Immature natural killer cell (primary cell): ENCODE results near the gene MSH4. TPM values are rescaled to one million over a fixed set of nuclear protein-coding genes. Genes with fewer than 3 reads are reported as not detected.
"Not testable (repeated sequence)": the region's sequence is repeated elsewhere in the genome, so short reads cannot be mapped to it uniquely, and the experiment has no call there.

ENCODE experiments used
- DNase-seq, 3 donors: peaks; one replicate each; pipeline ENCODE4 v3.0.0; 2022; ENCODE audit warnings: mixed read lengths in 1 of 3
- H3K27ac Mint-ChIP-seq, 6 donors: one replicate each; pipeline ENCODE4 v1.8.0; 2020; ENCODE audit warnings: mixed read lengths in 6 of 6, mild to moderate bottlenecking in 5 of 6, inconsistent platforms in 4 of 6, moderate library complexity in 3 of 6
- H3K27me3 Mint-ChIP-seq, 3 donors: one replicate each; pipeline ENCODE4 v1.8.0; 2020 to 2021; ENCODE audit warnings: low read depth in 3 of 3, mild to moderate bottlenecking in 3 of 3, mixed read lengths in 3 of 3, moderate library complexity in 3 of 3, inconsistent platforms in 1 of 3
- H3K36me3 Mint-ChIP-seq, 3 donors: one replicate each; pipeline ENCODE4 v1.8.0; 2020; ENCODE audit warnings: mixed read lengths in 3 of 3, inconsistent platforms in 2 of 3, mild to moderate bottlenecking in 2 of 3
- H3K4me1 Mint-ChIP-seq, 2 donors: one replicate each; pipeline ENCODE4 v1.8.0; 2020; ENCODE audit warnings: inconsistent platforms in 2 of 2, mild to moderate bottlenecking in 2 of 2, mixed read lengths in 2 of 2, moderate library complexity in 1 of 2
- H3K4me3 Mint-ChIP-seq, 5 donors: one replicate each; pipeline ENCODE4 v1.8.0; 2020; ENCODE audit warnings: mild to moderate bottlenecking in 5 of 5, mixed read lengths in 5 of 5, inconsistent platforms in 3 of 5, moderate library complexity in 3 of 5
- H3K9me3 Mint-ChIP-seq, 6 donors: one replicate each; pipeline ENCODE4 v1.8.0; 2020; ENCODE audit warnings: mild to moderate bottlenecking in 6 of 6, mixed read lengths in 6 of 6, inconsistent platforms in 4 of 6, moderate library complexity in 3 of 6
- polyA plus RNA-seq, 3 donors: library from polyadenylated mRNA; unstranded; fragments of 300-500 nt; fragmentation: Illumina TruSeq; gene quantifications; one replicate each; pipeline ENCODE4 v1.2.3, GENCODE V29; 2021

The MSH4 gene
- polyA plus RNA-seq, 3 donors from 2014 or later, result not detected

- H3K4me1 Mint-ChIP-seq, result no peaks in the 10 kb centered on the region
- no peak overlapping the region for H3K4me3 Mint-ChIP-seq
- no peaks in the 10 kb centered on the region for H3K9me3 Mint-ChIP-seq
- peaks cover 0 to 8% (median 0%) of the 10 kb centered on the region in 3 donors for H3K36me3 Mint-ChIP-seq
- no peaks in the 10 kb centered on the region for H3K27me3 Mint-ChIP-seq
- no peak for DNase-seq
- no peak overlapping the region for H3K27ac Mint-ChIP-seq
These were observed 14.7 kb downstream of the MSH4 start for GRCh38 chr1:75811211-75811981.

- no peaks in the 10 kb centered on the region for H3K4me1 Mint-ChIP-seq
- no peaks in the 10 kb centered on the region for H3K27me3 Mint-ChIP-seq
- H3K4me3 Mint-ChIP-seq, result no peak overlapping the region
- H3K9me3 Mint-ChIP-seq, result no peaks in the 10 kb centered on the region
- peaks cover 0 to 8% (median 0%) of the 10 kb centered on the region in 3 donors for H3K36me3 Mint-ChIP-seq
- DNase-seq, result no peak
- H3K27ac Mint-ChIP-seq, result no peak overlapping the region
These were observed 15.4 kb downstream of the MSH4 start for GRCh38 chr1:75812065-75812464.

GRCh38 chr1:75823596-75823995 is 26.9 kb downstream of the MSH4 start:
- Mint-ChIP-seq H3K36me3 (peaks cover 15 to 57% (median 17%) of the 10 kb centered on the region in 3 donors), H3K9me3 (peaks cover 3 to 30% (median 22%) of the 10 kb centered on the region in 6 donors)
- not testable (repeated sequence) for H3K27me3 Mint-ChIP-seq, H3K4me3 Mint-ChIP-seq, H3K27ac Mint-ChIP-seq, DNase-seq, H3K4me1 Mint-ChIP-seq

GRCh38 chr1:75836528-75837100 is 39.9 kb downstream of the MSH4 start:
- Mint-ChIP-seq H3K4me3 (no peak overlapping the region), H3K27me3 (peaks cover 0 to 2% (median 0%) of the 10 kb centered on the region in 3 donors), H3K36me3 (peaks cover 3 to 11% (median 10%) of the 10 kb centered on the region in 3 donors), H3K27ac (no peak overlapping the region), H3K9me3 (peaks cover 14 to 36% (median 24%) of the 10 kb centered on the region in 6 donors), H3K4me1 (no peaks in the 10 kb centered on the region)
- DNase-seq, result no peak

GRCh38 chr1:75838079-75838478 is 41.4 kb downstream of the MSH4 start:
- no peak overlapping the region for H3K4me3 Mint-ChIP-seq
- H3K9me3 Mint-ChIP-seq, result peaks cover 5 to 23% (median 15%) of the 10 kb centered on the region in 6 donors
- no peaks in the 10 kb centered on the region for H3K4me1 Mint-ChIP-seq
- no peak overlapping the region for H3K27ac Mint-ChIP-seq
- no peak for DNase-seq
- H3K36me3 Mint-ChIP-seq, result peaks cover 3 to 11% (median 8%) of the 10 kb centered on the region in 3 donors
- H3K27me3 Mint-ChIP-seq, result peaks cover 0 to 2% (median 2%) of the 10 kb centered on the region in 3 donors

GRCh38 chr1:75841421-75841820 is 44.7 kb downstream of the MSH4 start:
- Mint-ChIP-seq H3K27me3 (peaks cover 0 to 2% (median 2%) of the 10 kb centered on the region in 3 donors), H3K4me3 (no peak overlapping the region), H3K9me3 (peaks cover 0 to 5% (median 4%) of the 10 kb centered on the region in 6 donors), H3K4me1 (no peaks in the 10 kb centered on the region), H3K27ac (no peak overlapping the region), H3K36me3 (peaks cover 3 to 11% (median 9%) of the 10 kb centered on the region in 3 donors)
- DNase-seq, result no peak

GRCh38 chr1:75845576-75845975 is 48.9 kb downstream of the MSH4 start:
- no peak overlapping the region for H3K4me3 Mint-ChIP-seq
- H3K4me1 Mint-ChIP-seq, result no peaks in the 10 kb centered on the region
- H3K9me3 Mint-ChIP-seq, result no peaks in the 10 kb centered on the region
- DNase-seq, result no peak
- no peak overlapping the region for H3K27ac Mint-ChIP-seq
- peaks cover 0 to 5% (median 0%) of the 10 kb centered on the region in 3 donors for H3K36me3 Mint-ChIP-seq
- H3K27me3 Mint-ChIP-seq, result peaks cover 0 to 2% (median 0%) of the 10 kb centered on the region in 3 donors

- Mint-ChIP-seq H3K36me3 (peaks cover 0 to 3% (median 0%) of the 10 kb centered on the region in 3 donors), H3K9me3 (peaks cover 0 to 6% (median 0%) of the 10 kb centered on the region in 6 donors), H3K27me3 (peaks cover 1 to 5% (median 3%) of the 10 kb centered on the region in 3 donors), H3K27ac (no peak overlapping the region), H3K4me1 (no peaks in the 10 kb centered on the region), H3K4me3 (no peak overlapping the region)
- no peak for DNase-seq
These were observed 58.3 kb downstream of the MSH4 start for GRCh38 chr1:75855010-75855409.

GRCh38 chr1:75855734-75856133 is 59.1 kb downstream of the MSH4 start:
- no peak for DNase-seq
- H3K36me3 Mint-ChIP-seq, result peaks cover 0 to 6% (median 2%) of the 10 kb centered on the region in 3 donors
- H3K27me3 Mint-ChIP-seq, result peaks cover 1 to 5% (median 4%) of the 10 kb centered on the region in 3 donors

GRCh38 chr1:75861831-75862230 is 65.1 kb downstream of the MSH4 start:
- Mint-ChIP-seq H3K9me3 (peaks cover 0 to 6% (median 0%) of the 10 kb centered on the region in 6 donors), H3K27ac (no peak overlapping the region), H3K4me1 (no peaks in the 10 kb centered on the region), H3K4me3 (no peak overlapping the region), H3K27me3 (peaks cover under 1 to 3% (median 2%) of the 10 kb centered on the region in 3 donors), H3K36me3 (peaks cover 0 to 9% (median 5%) of the 10 kb centered on the region in 3 donors)
- no peak for DNase-seq

More at GRCh38 chr1:75855734-75856133, 59.1 kb downstream of the MSH4 start:
- no peak overlapping the region for H3K27ac Mint-ChIP-seq
- no peak overlapping the region for H3K4me3 Mint-ChIP-seq
- H3K4me1 Mint-ChIP-seq, result no peaks in the 10 kb centered on the region
- H3K9me3 Mint-ChIP-seq, result peaks cover 0 to 6% (median 0%) of the 10 kb centered on the region in 6 donors

GRCh38 chr1:75870951-75871350 is 74.3 kb downstream of the MSH4 start:
- H3K9me3 Mint-ChIP-seq, result peaks cover 0 to 2% (median 0%) of the 10 kb centered on the region in 6 donors
- no peak overlapping the region for H3K4me3 Mint-ChIP-seq
- H3K36me3 Mint-ChIP-seq, result peaks cover 0 to 15% (median 0%) of the 10 kb centered on the region in 3 donors
- no peaks in the 10 kb centered on the region for H3K4me1 Mint-ChIP-seq
- H3K27me3 Mint-ChIP-seq, result peaks cover 0 to 2% (median 0%) of the 10 kb centered on the region in 3 donors
- no peak overlapping the region for H3K27ac Mint-ChIP-seq
- DNase-seq, result no peak

GRCh38 chr1:75879985-75880384 is 83.3 kb downstream of the MSH4 start:
- Mint-ChIP-seq H3K27me3 (peaks cover 0 to 3% (median 0%) of the 10 kb centered on the region in 3 donors), H3K4me3 (no peak overlapping the region), H3K9me3 (no peaks in the 10 kb centered on the region), H3K36me3 (peaks cover 0 to 3% (median 0%) of the 10 kb centered on the region in 3 donors), H3K27ac (no peak overlapping the region), H3K4me1 (no peaks in the 10 kb centered on the region)
- DNase-seq, result no peak

GRCh38 chr1:75884437-75884836 is 87.8 kb downstream of the MSH4 start:
- Mint-ChIP-seq H3K27ac (no peak overlapping the region), H3K9me3 (peaks cover 0 to 3% (median 0%) of the 10 kb centered on the region in 6 donors), H3K4me1 (no peaks in the 10 kb centered on the region), H3K4me3 (no peak overlapping the region), H3K36me3 (no peaks in the 10 kb centered on the region), H3K27me3 (peaks cover 0 to 3% (median 0%) of the 10 kb centered on the region in 3 donors)
- DNase-seq, result no peak

GRCh38 chr1:75901371-75901770 is 104.7 kb downstream of the MSH4 start:
- Mint-ChIP-seq H3K36me3 (no peaks in the 10 kb centered on the region), H3K4me1 (no peaks in the 10 kb centered on the region), H3K27me3 (peaks cover 0 to 8% (median 3%) of the 10 kb centered on the region in 3 donors), H3K4me3 (no peak overlapping the region), H3K9me3 (peaks cover 0 to 7% (median 0%) of the 10 kb centered on the region in 6 donors), H3K27ac (no peak overlapping the region)
- no peak for DNase-seq
